Measurements from ENCODE around the gene C9orf50. TPM values are rescaled to one million over a fixed set of nuclear protein-coding genes. Genes with fewer than 3 reads are reported as not detected.

The C9orf50 gene
- total and polyA plus RNA-seq, 2 experiments from 2014 or later = not detected

DNA sequence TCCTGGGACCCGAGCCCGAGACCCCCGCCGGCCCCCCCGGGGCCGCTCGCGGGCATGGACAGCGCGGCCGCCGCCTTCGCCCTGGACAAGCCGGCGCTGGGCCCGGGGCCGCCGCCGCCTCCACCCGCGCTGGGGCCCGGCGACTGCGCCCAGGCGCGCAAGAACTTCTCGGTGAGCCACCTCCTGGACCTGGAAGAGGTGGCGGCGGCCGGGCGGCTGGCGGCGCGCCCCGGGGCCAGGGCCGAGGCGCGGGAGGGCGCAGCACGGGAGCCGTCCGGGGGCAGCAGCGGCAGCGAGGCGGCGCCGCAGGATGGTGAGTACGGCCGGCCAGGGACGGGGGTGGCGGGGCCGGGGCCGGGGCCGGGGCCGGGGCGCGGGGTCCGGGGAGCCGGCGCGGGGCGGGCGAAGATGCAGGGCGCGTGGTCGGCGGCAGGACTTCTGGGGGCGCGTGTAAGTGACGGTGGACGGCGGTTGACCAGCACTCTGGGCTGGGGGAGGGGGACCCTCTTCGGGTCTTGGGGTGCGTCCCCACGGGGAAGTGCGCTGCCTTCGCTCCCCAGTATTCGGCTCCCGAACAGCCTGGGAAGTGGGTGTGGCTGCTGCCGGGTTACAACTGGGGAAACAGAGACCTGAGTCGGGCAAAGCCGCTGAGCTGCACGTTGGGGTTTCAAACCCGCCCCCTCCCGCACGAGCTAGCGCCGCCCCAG is 45.1 kb upstream of the C9orf50 start:
- no peak overlapping the region for H3K27ac Mint-ChIP-seq
- peaks cover 38% of the 10 kb centered on the region for H3K27me3 Mint-ChIP-seq (ENCODE audit: insufficient read depth, low read depth, poor library complexity)
- peaks cover 14% of the 10 kb centered on the region for H3K4me1 ChIP-seq (ENCODE audit: insufficient read depth)
- H4K20me1 ChIP-seq (replicated peaks; ENCODE audit: insufficient read depth) = no peaks in the 10 kb centered on the region
- peak overlapping the region; percentile 75 for H3K4me3 Mint-ChIP-seq
- H3K27me3 ChIP-seq (ENCODE audit: insufficient read depth) = peaks cover 24% of the 10 kb centered on the region
- H3K79me2 ChIP-seq (replicated peaks; ENCODE audit: insufficient read depth) = no peaks in the 10 kb centered on the region
- H2AFZ ChIP-seq = no peak overlapping the region
- peaks cover 18% of the 10 kb centered on the region for H3K4me1 Mint-ChIP-seq
- no peaks in the 10 kb centered on the region for H3K36me3 ChIP-seq (ENCODE audit: insufficient read depth)
- H3F3A ChIP-seq (replicated peaks; ENCODE audit: low read depth) = no peaks in the 10 kb centered on the region
- DNase-seq (ENCODE audit: low spot score) = peak; percentile 66
- no peaks in the 10 kb centered on the region for H3K9me3 Mint-ChIP-seq
- peak; percentile 5 for ATAC-seq
- H3K4me2 ChIP-seq = peak overlapping the region; percentile 90
- H3K36me3 Mint-ChIP-seq (ENCODE audit: low read depth) = no peaks in the 10 kb centered on the region
- peak overlapping the region; percentile 72 for H3K4me3 ChIP-seq
- TF ChIP-seq ZNF331 (CRISPR knock-in tag; IDR thresholded peaks at IDR 0.05; ENCODE audit: low read depth) (no peak), NANOG (IDR thresholded peaks at IDR 0.05; ENCODE audit: borderline replicate concordance) (no peak), STAT1 (IDR thresholded peaks at IDR 0.05; ENCODE audit: unreplicated experiment) (no peak), JUNB (IDR thresholded peaks at IDR 0.05; ENCODE audit: unreplicated experiment) (no peak), ETS1 (IDR thresholded peaks at IDR 0.05) (no peak), CREB1 (CRISPR knock-in tag; IDR thresholded peaks at IDR 0.05; ENCODE audit: low read depth) (no peak), POLR2AphosphoS5 (IDR thresholded peaks at IDR 0.05; ENCODE audit: low read depth) (no peak), EZH2 (IDR thresholded peaks at IDR 0.05; ENCODE audit: low read depth, unreplicated experiment) (no peak)
- TF ChIP-seq, protein P1, sequence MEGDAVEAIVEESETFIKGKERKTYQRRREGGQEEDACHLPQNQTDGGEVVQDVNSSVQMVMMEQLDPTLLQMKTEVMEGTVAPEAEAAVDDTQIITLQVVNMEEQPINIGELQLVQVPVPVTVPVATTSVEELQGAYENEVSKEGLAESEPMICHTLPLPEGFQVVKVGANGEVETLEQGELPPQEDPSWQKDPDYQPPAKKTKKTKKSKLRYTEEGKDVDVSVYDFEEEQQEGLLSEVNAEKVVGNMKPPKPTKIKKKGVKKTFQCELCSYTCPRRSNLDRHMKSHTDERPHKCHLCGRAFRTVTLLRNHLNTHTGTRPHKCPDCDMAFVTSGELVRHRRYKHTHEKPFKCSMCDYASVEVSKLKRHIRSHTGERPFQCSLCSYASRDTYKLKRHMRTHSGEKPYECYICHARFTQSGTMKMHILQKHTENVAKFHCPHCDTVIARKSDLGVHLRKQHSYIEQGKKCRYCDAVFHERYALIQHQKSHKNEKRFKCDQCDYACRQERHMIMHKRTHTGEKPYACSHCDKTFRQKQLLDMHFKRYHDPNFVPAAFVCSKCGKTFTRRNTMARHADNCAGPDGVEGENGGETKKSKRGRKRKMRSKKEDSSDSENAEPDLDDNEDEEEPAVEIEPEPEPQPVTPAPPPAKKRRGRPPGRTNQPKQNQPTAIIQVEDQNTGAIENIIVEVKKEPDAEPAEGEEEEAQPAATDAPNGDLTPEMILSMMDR (conservative IDR thresholded peaks at IDR 0.05; ENCODE audit: low read depth in 2 of 2) = no peak
- H3K9me2 ChIP-seq (ENCODE audit: insufficient read depth) = no peaks in the 10 kb centered on the region
- no peak overlapping the region for H3K27ac ChIP-seq (ENCODE audit: low read depth)

GRCh38 chr9:129665389-129665775 is 44.5 kb upstream of the C9orf50 start, which contains the start of gene PRRX2:
PRRX2 (plus strand) TSS chr9:129665647; CDS start chr9:129665868, 221 bp downstream.
- peaks cover 14% of the 10 kb centered on the region for H3K4me1 ChIP-seq (ENCODE audit: insufficient read depth)
- H3K4me3 Mint-ChIP-seq = peak within 1 kb of the TSS; percentile 75
- peaks cover 37% of the 10 kb centered on the region for H3K27me3 Mint-ChIP-seq (ENCODE audit: insufficient read depth, low read depth, poor library complexity)
- peak; percentile 43 for TF ChIP-seq EZH2 (IDR thresholded peaks at IDR 0.05; ENCODE audit: low read depth, unreplicated experiment)
- no peak for TF ChIP-seq EZH2phosphoT487 (IDR thresholded peaks at IDR 0.05; ENCODE audit: unreplicated experiment)
- H3K36me3 ChIP-seq (ENCODE audit: insufficient read depth) = no peaks in the 10 kb centered on the region
- H3K27me3 ChIP-seq (ENCODE audit: insufficient read depth) = peaks cover 24% of the 10 kb centered on the region
- no peaks in the 10 kb centered on the region for H4K20me1 ChIP-seq (replicated peaks; ENCODE audit: insufficient read depth)
- peak within 1 kb of the TSS; percentile 72 for H3K4me3 ChIP-seq
- H3K9me2 ChIP-seq (ENCODE audit: insufficient read depth) = no peaks in the 10 kb centered on the region
- peak within 1 kb of the TSS; percentile 96 for H2AFZ ChIP-seq
- H3F3A ChIP-seq (replicated peaks; ENCODE audit: low read depth) = no peaks in the 10 kb centered on the region
- no peaks in the 10 kb centered on the region for H3K79me2 ChIP-seq (replicated peaks; ENCODE audit: insufficient read depth)
- H3K27ac Mint-ChIP-seq = no peak within 1 kb of the TSS
- DNase-seq (ENCODE audit: low spot score) (peak; percentile 80), ATAC-seq (peak; percentile 52)
- H3K4me1 Mint-ChIP-seq = peaks cover 16% of the 10 kb centered on the region
- no peak within 1 kb of the TSS for H3K27ac ChIP-seq (ENCODE audit: low read depth)
- no peaks in the 10 kb centered on the region for H3K36me3 Mint-ChIP-seq (ENCODE audit: low read depth)
- no peaks in the 10 kb centered on the region for H3K9me3 Mint-ChIP-seq
- peak within 1 kb of the TSS; percentile 90 for H3K4me2 ChIP-seq

All from GM23338 (cell line).